CD8-positive, alpha-beta memory T cell (primary cell): ENCODE measurements around the gene THRA. TPM values are rescaled to one million over a fixed set of nuclear protein-coding genes. Genes with fewer than 3 reads are reported as not detected.

Experiments
- CTCF ChIA-PET: fragments of 350-600 bp; sonication (Branson Sonifier 250); formaldehyde crosslinking; loops from one replicate; lab custom pipeline; 2021; ENCODE audit warnings: antibody characterized with exemption; lab: Charles Lee
- POLR2A ChIA-PET: fragments of 350-600 bp; sonication (Branson Sonifier 250); formaldehyde crosslinking; loops from one replicate; lab custom pipeline; 2021; ENCODE audit warnings: antibody characterized with exemption; lab: Charles Lee
- DNase-seq, 5 donors: peaks; one replicate each; pipeline versions ENCODE4 v3.0.0 to v3.0.0-alpha.2; 2020 to 2022; ENCODE audit warnings: mixed read lengths in 1 of 5
- H3K27ac ChIP-seq: one replicate; pipeline ENCODE4 v1.7.0; 2013; ENCODE audit warnings: low read depth, mild to moderate bottlenecking, low read length, moderate library complexity
- H3K27me3 ChIP-seq: 2 replicates; pipeline ENCODE4 v1.7.0; 2013; ENCODE audit warnings: low read length, mild to moderate bottlenecking; ENCODE audit not compliant: insufficient read depth, poor library complexity, severe bottlenecking
- H3K36me3 ChIP-seq: 2 replicates; pipeline ENCODE4 v1.7.0; 2013; ENCODE audit warnings: mild to moderate bottlenecking, low read length, moderate library complexity; ENCODE audit not compliant: insufficient read depth
- H3K4me1 ChIP-seq: 2 replicates; pipeline ENCODE4 v1.7.0; 2013; ENCODE audit warnings: mild to moderate bottlenecking, low read length, moderate library complexity; ENCODE audit not compliant: insufficient read depth
- H3K4me3 ChIP-seq: 2 replicates; pipeline ENCODE4 v1.7.0; 2013; ENCODE audit warnings: mild to moderate bottlenecking, low read length
- H3K9me3 ChIP-seq: 2 replicates; pipeline ENCODE4 v1.7.0; 2013; ENCODE audit warnings: mild to moderate bottlenecking, low read length
- H3K27ac Mint-ChIP-seq, 8 donors: one replicate each; pipeline ENCODE4 v1.8.0; 2020 to 2021; ENCODE audit warnings: mixed read lengths in 8 of 8, mild to moderate bottlenecking in 6 of 8, inconsistent platforms in 3 of 8, moderate library complexity in 3 of 8
- H3K27me3 Mint-ChIP-seq, 2 donors: one replicate each; pipeline ENCODE4 v1.8.0; 2020 to 2021; ENCODE audit warnings: mixed read lengths in 2 of 2, mild to moderate bottlenecking in 1 of 2, moderate library complexity in 1 of 2
- H3K36me3 Mint-ChIP-seq, 3 donors: one replicate each; pipeline ENCODE4 v1.8.0; 2020 to 2021; ENCODE audit warnings: mixed read lengths in 3 of 3, inconsistent platforms in 1 of 3, mild to moderate bottlenecking in 1 of 3
- H3K4me1 Mint-ChIP-seq, 3 donors: one replicate each; pipeline ENCODE4 v1.8.0; 2020 to 2021; ENCODE audit warnings: mixed read lengths in 3 of 3, inconsistent platforms in 1 of 3, mild to moderate bottlenecking in 1 of 3
- H3K4me3 Mint-ChIP-seq, 7 donors: one replicate each; pipeline ENCODE4 v1.8.0; 2020 to 2021; ENCODE audit warnings: mixed read lengths in 7 of 7, mild to moderate bottlenecking in 6 of 7, moderate library complexity in 4 of 7, inconsistent platforms in 2 of 7
- H3K9me3 Mint-ChIP-seq, 5 donors: one replicate each; pipeline ENCODE4 v1.8.0; 2020 to 2022; ENCODE audit warnings: mixed read lengths in 5 of 5, mild to moderate bottlenecking in 3 of 5, moderate library complexity in 2 of 5, inconsistent platforms in 1 of 5
- polyA plus RNA-seq: library from polyadenylated mRNA; unstranded; fragments of 300-500 nt; fragmentation: Illumina TruSeq; gene quantifications from one replicate; pipeline ENCODE4 v1.2.3, GENCODE V29; 2021
- total RNA-seq, 2 experiments: library from RNA; stranded (reverse); gene quantifications; one replicate each; pipeline ENCODE4 v1.2.3, GENCODE V29; 2021

The THRA gene
- total and polyA plus RNA-seq, 3 experiments from 2014 or later: 12.6 to 17.0 (median 13.2) TPM

- no peak overlapping the region for H3K27ac ChIP-seq
- Mint-ChIP-seq H3K36me3 (peaks cover 0 to 45% (median 5%) of the 10 kb centered on the region in 3 donors), H3K9me3 (no peaks in the 10 kb centered on the region), H3K4me3 (no peak overlapping the region), H3K27me3 (no peaks in the 10 kb centered on the region), H3K4me1 (peaks cover 3 to 5% (median 4%) of the 10 kb centered on the region in 3 donors), H3K27ac (peak overlapping the region in 1 of 8 donors; percentile 80)
- H3K9me3 ChIP-seq: no peaks in the 10 kb centered on the region
- no peaks in the 10 kb centered on the region for H3K27me3 ChIP-seq
- H3K36me3 ChIP-seq: peaks cover 12% of the 10 kb centered on the region
- peaks cover 2% of the 10 kb centered on the region for H3K4me1 ChIP-seq
- POLR2A ChIA-PET: no interaction called here
- H3K4me3 ChIP-seq: no peak overlapping the region
- no peak for DNase-seq
- CTCF ChIA-PET: interaction anchor here (1.4 kb wide), 1 partner anchor 8 kb away, joined by 7 read pairs; no protein-coding TSS in a partner anchor
These were observed 44.3 kb upstream of the THRA start for GRCh38 chr17:40018211-40019121.

- H3K4me1 ChIP-seq: no peaks in the 10 kb centered on the region
- no peaks in the 10 kb centered on the region for H3K9me3 ChIP-seq
- no peak overlapping the region for H3K27ac ChIP-seq
- Mint-ChIP-seq H3K27ac (peak overlapping the region in 1 of 8 donors; percentile 83), H3K4me3 (no peak overlapping the region), H3K4me1 (no peaks in the 10 kb centered on the region), H3K36me3 (peaks cover 0 to 50% (median 5%) of the 10 kb centered on the region in 3 donors), H3K9me3 (no peaks in the 10 kb centered on the region), H3K27me3 (no peaks in the 10 kb centered on the region)
- POLR2A ChIA-PET: no interaction called here
- peaks cover 12% of the 10 kb centered on the region for H3K36me3 ChIP-seq
- no peaks in the 10 kb centered on the region for H3K27me3 ChIP-seq
- H3K4me3 ChIP-seq: no peak overlapping the region
- no peak for DNase-seq
- CTCF ChIA-PET: no interaction called here
These were observed 43.4 kb upstream of the THRA start for GRCh38 chr17:40019140-40019991.

- no peaks in the 10 kb centered on the region for H3K9me3 ChIP-seq
- no peak overlapping the region for H3K27ac ChIP-seq
- Mint-ChIP-seq H3K27ac (peak overlapping the region in 1 of 8 donors; percentile 81), H3K4me3 (peak overlapping the region in 1 of 7 donors; percentile 65), H3K36me3 (peaks cover 0 to 54% (median 5%) of the 10 kb centered on the region in 3 donors), H3K27me3 (no peaks in the 10 kb centered on the region), H3K4me1 (peaks cover under 1% of the 10 kb centered on the region in 3 donors), H3K9me3 (no peaks in the 10 kb centered on the region)
- no peaks in the 10 kb centered on the region for H3K27me3 ChIP-seq
- peaks cover under 1% of the 10 kb centered on the region for H3K4me1 ChIP-seq
- H3K4me3 ChIP-seq: no peak overlapping the region
- H3K36me3 ChIP-seq: peaks cover 12% of the 10 kb centered on the region
- POLR2A ChIA-PET: no interaction called here
- DNase-seq: no peak
- CTCF ChIA-PET: no interaction called here
These were observed 42.6 kb upstream of the THRA start for GRCh38 chr17:40020146-40020545.

GRCh38 chr17:40021451-40021971 is 41.3 kb upstream of the THRA start:
- H3K27me3 Mint-ChIP-seq: no peaks in the 10 kb centered on the region
- Histone ChIP-seq H3K4me3 (no peak overlapping the region), H3K36me3 (peaks cover 21% of the 10 kb centered on the region), H3K27me3 (no peaks in the 10 kb centered on the region), H3K4me1 (peaks cover 14% of the 10 kb centered on the region), H3K9me3 (no peaks in the 10 kb centered on the region), H3K27ac (no peak overlapping the region)
- H3K4me3 Mint-ChIP-seq: no peak overlapping the region
- no peaks in the 10 kb centered on the region for H3K9me3 Mint-ChIP-seq
- CTCF ChIA-PET: interaction anchor here (1.1 to 1.5 kb wide), 2 partner anchors 9 to 149 kb away, joined by 3 to 11 read pairs; no protein-coding TSS in a partner anchor
- POLR2A ChIA-PET: interaction anchor here (0.5 to 0.6 kb wide), 2 partner anchors 127 to 639 kb away, joined by 3 read pairs; no protein-coding TSS in a partner anchor
- H3K27ac Mint-ChIP-seq: peak overlapping the region in 2 of 8 donors; percentile 45 to 65
- DNase-seq: no peak
- peaks cover 0 to 68% (median 10%) of the 10 kb centered on the region in 3 donors for H3K36me3 Mint-ChIP-seq
- H3K4me1 Mint-ChIP-seq: peaks cover 14 to 15% (median 14%) of the 10 kb centered on the region in 3 donors

GRCh38 chr17:40022497-40022896 is 40.3 kb upstream of the THRA start:
- ChIA-PET POLR2A (no interaction called here), CTCF (interaction anchor here (0.6 to 1.5 kb wide), 3 partner anchors 10 to 620 kb away, joined by 3 to 11 read pairs (median 3); no protein-coding TSS in a partner anchor)
- H3K4me3 Mint-ChIP-seq: no peak overlapping the region
- no peaks in the 10 kb centered on the region for H3K9me3 Mint-ChIP-seq
- peaks cover 23% of the 10 kb centered on the region for H3K36me3 ChIP-seq
- no peaks in the 10 kb centered on the region for H3K9me3 ChIP-seq
- no peak overlapping the region for H3K4me3 ChIP-seq
- DNase-seq: no peak
- H3K4me1 ChIP-seq: peaks cover 19% of the 10 kb centered on the region
- peaks cover 0 to 75% (median 10%) of the 10 kb centered on the region in 3 donors for H3K36me3 Mint-ChIP-seq
- H3K27me3 ChIP-seq: no peaks in the 10 kb centered on the region
- H3K27ac Mint-ChIP-seq: no peak overlapping the region
- peaks cover 20 to 22% (median 21%) of the 10 kb centered on the region in 3 donors for H3K4me1 Mint-ChIP-seq
- H3K27me3 Mint-ChIP-seq: no peaks in the 10 kb centered on the region
- no peak overlapping the region for H3K27ac ChIP-seq

GRCh38 chr17:40022961-40023541 is 39.7 kb upstream of the THRA start:
- Mint-ChIP-seq H3K4me1 (peaks cover 20 to 22% (median 21%) of the 10 kb centered on the region in 3 donors), H3K36me3 (peaks cover 0 to 76% (median 10%) of the 10 kb centered on the region in 3 donors), H3K27ac (no peak overlapping the region), H3K9me3 (no peaks in the 10 kb centered on the region), H3K27me3 (no peaks in the 10 kb centered on the region), H3K4me3 (no peak overlapping the region)
- no peak overlapping the region for H3K4me3 ChIP-seq
- H3K27ac ChIP-seq: no peak overlapping the region
- no peaks in the 10 kb centered on the region for H3K9me3 ChIP-seq
- no peak for DNase-seq
- ChIA-PET CTCF (interaction anchor here (0.6 to 1.5 kb wide), 2 partner anchors 10 to 620 kb away, joined by 3 to 11 read pairs; no protein-coding TSS in a partner anchor), POLR2A (no interaction called here)
- no peaks in the 10 kb centered on the region for H3K27me3 ChIP-seq
- peaks cover 19% of the 10 kb centered on the region for H3K4me1 ChIP-seq
- peaks cover 23% of the 10 kb centered on the region for H3K36me3 ChIP-seq

- ChIA-PET CTCF (no interaction called here), POLR2A (no interaction called here)
- Histone ChIP-seq H3K9me3 (no peaks in the 10 kb centered on the region), H3K36me3 (peaks cover 23% of the 10 kb centered on the region), H3K27me3 (no peaks in the 10 kb centered on the region), H3K4me1 (peaks cover 19% of the 10 kb centered on the region), H3K27ac (no peak overlapping the region), H3K4me3 (no peak overlapping the region)
- Mint-ChIP-seq H3K27me3 (no peaks in the 10 kb centered on the region), H3K36me3 (peaks cover 0 to 81% (median 11%) of the 10 kb centered on the region in 3 donors), H3K9me3 (no peaks in the 10 kb centered on the region), H3K27ac (no peak overlapping the region), H3K4me1 (peaks cover 20 to 22% (median 21%) of the 10 kb centered on the region in 3 donors), H3K4me3 (no peak overlapping the region)
- DNase-seq: no peak
These were observed 39.0 kb upstream of the THRA start for GRCh38 chr17:40023590-40024292.
